ENCODE measurements around the gene BNIP3. TPM values are rescaled to one million over a fixed set of nuclear protein-coding genes. Genes with fewer than 3 reads are reported as not detected.

The BNIP3 gene
- polyA plus RNA-seq, 3 donors, result 3.2 to 7.2 (median 4.6) TPM

GRCh38 chr10:131925716-131926115, 56.0 kb downstream of the BNIP3 start:
- H3K27me3 Mint-ChIP-seq (ENCODE audit: low read depth in 3 of 3), result no peaks in the 10 kb centered on the region
- no peak overlapping the region for H3K4me2 ChIP-seq (replicated peaks; ENCODE audit: extremely low read depth, low read length, poor library complexity, severe bottlenecking)
- intact Hi-C loops (cut with micrococcal nuclease), result no loop called here
- peak overlapping the region in 2 of 7 donors; percentile 4 to 31 for H3K27ac Mint-ChIP-seq
- peaks cover 0 to 12% (median 4%) of the 10 kb centered on the region in 7 donors for H3K9me3 Mint-ChIP-seq
- peak overlapping the region in 1 of 2 donors; percentile 54 for H3K27ac ChIP-seq (ENCODE audit: low read depth in 1 of 2, low read length in 2 of 2)
- peaks cover 5 to 8% of the 10 kb centered on the region in 2 donors for H3K9me3 ChIP-seq (replicated peaks in 1 of 2; ENCODE audit: control insufficient read depth in 1 of 2, insufficient read depth in 1 of 2, low read length in 2 of 2)
- H3K4me1 ChIP-seq (ENCODE audit: control insufficient read depth in 1 of 2, insufficient read depth in 2 of 2, low read length in 2 of 2), result peaks cover 5 to 23% of the 10 kb centered on the region in 2 donors
- no peak overlapping the region for H3K4me3 ChIP-seq (replicated peaks in 1 of 3; ENCODE audit: low read depth in 2 of 3, low read length in 3 of 3)
- peaks cover 39% of the 10 kb centered on the region for H3K4me1 Mint-ChIP-seq
- H3K9ac ChIP-seq (ENCODE audit: insufficient read depth, low read length, poor library complexity, severe bottlenecking), result no peak overlapping the region
- 100% methylated on average over 2 of the region's 9 CpGs for WGBS (ENCODE audit: insufficient coverage)
- peaks cover 98% of the 10 kb centered on the region for H3K79me2 ChIP-seq (ENCODE audit: insufficient read depth, low read length)
- no peak for DNase-seq
- H4K20me1 ChIP-seq (ENCODE audit: insufficient read depth, low read length), result peaks cover 100% of the 10 kb centered on the region
- H3K4me3 Mint-ChIP-seq, result no peak overlapping the region
- peaks cover 2 to 17% of the 10 kb centered on the region in 2 donors for H3K36me3 ChIP-seq (replicated peaks in 1 of 2; ENCODE audit: control insufficient read depth in 1 of 2, insufficient read depth in 2 of 2, low read length in 2 of 2)
- H2AFZ ChIP-seq (ENCODE audit: insufficient read depth, low read depth, low read length, poor library complexity, severe bottlenecking), result no peak overlapping the region
- H3K36me3 Mint-ChIP-seq, result peaks cover 20 to 23% of the 10 kb centered on the region in 2 donors
- H3K27me3 ChIP-seq (ENCODE audit: control insufficient read depth in 2 of 2, insufficient read depth in 2 of 2, low read length in 2 of 2), result no peaks in the 10 kb centered on the region
- TF ChIP-seq CTCF (IDR thresholded peaks at IDR 0.05), result no peak

- peaks cover 98% of the 10 kb centered on the region for H3K79me2 ChIP-seq (ENCODE audit: insufficient read depth, low read length)
- peaks cover 39% of the 10 kb centered on the region for H3K4me1 Mint-ChIP-seq
- H3K4me1 ChIP-seq (ENCODE audit: control insufficient read depth in 1 of 2, insufficient read depth in 2 of 2, low read length in 2 of 2), result peaks cover 5 to 23% of the 10 kb centered on the region in 2 donors
- H3K36me3 ChIP-seq (replicated peaks in 1 of 2; ENCODE audit: control insufficient read depth in 1 of 2, insufficient read depth in 2 of 2, low read length in 2 of 2), result peaks cover 2 to 13% of the 10 kb centered on the region in 2 donors
- no peak overlapping the region for H3K9ac ChIP-seq (ENCODE audit: insufficient read depth, low read length, poor library complexity, severe bottlenecking)
- H3K27me3 ChIP-seq (ENCODE audit: control insufficient read depth in 2 of 2, insufficient read depth in 2 of 2, low read length in 2 of 2), result no peaks in the 10 kb centered on the region
- no peak overlapping the region for H3K4me2 ChIP-seq (replicated peaks; ENCODE audit: extremely low read depth, low read length, poor library complexity, severe bottlenecking)
- H3K27me3 Mint-ChIP-seq (ENCODE audit: low read depth in 3 of 3), result no peaks in the 10 kb centered on the region
- H3K4me3 ChIP-seq (replicated peaks in 1 of 3; ENCODE audit: low read depth in 2 of 3, low read length in 3 of 3), result no peak overlapping the region
- peak in 2 of 3 donors; percentile 0 to 37 for DNase-seq
- peaks cover 5 to 8% of the 10 kb centered on the region in 2 donors for H3K9me3 ChIP-seq (replicated peaks in 1 of 2; ENCODE audit: control insufficient read depth in 1 of 2, insufficient read depth in 1 of 2, low read length in 2 of 2)
- intact Hi-C loops (cut with micrococcal nuclease), result no loop called here
- H3K4me3 Mint-ChIP-seq, result no peak overlapping the region
- H3K27ac ChIP-seq (ENCODE audit: low read depth in 1 of 2, low read length in 2 of 2), result peak overlapping the region in 1 of 2 donors; percentile 54
- H3K9me3 Mint-ChIP-seq, result peaks cover 0 to 12% (median 4%) of the 10 kb centered on the region in 7 donors
- TF ChIP-seq CTCF (IDR thresholded peaks at IDR 0.05), result no peak
- peaks cover 15 to 18% of the 10 kb centered on the region in 2 donors for H3K36me3 Mint-ChIP-seq
- H2AFZ ChIP-seq (ENCODE audit: insufficient read depth, low read depth, low read length, poor library complexity, severe bottlenecking), result no peak overlapping the region
- peak overlapping the region in 3 of 7 donors; percentile 5 to 72 (median 31) for H3K27ac Mint-ChIP-seq
- H4K20me1 ChIP-seq (ENCODE audit: insufficient read depth, low read length), result peaks cover 100% of the 10 kb centered on the region
Observed at GRCh38 chr10:131925011-131925649, 56.6 kb downstream of the BNIP3 start.

Measured in CD14-positive monocyte (primary cell).